AG10803 (cell line): ENCODE measurements around the gene APOE.
"Not testable (repeated sequence)": the region's sequence is repeated elsewhere in the genome, so short reads cannot be mapped to it uniquely, and the experiment has no call there.

ENCODE experiments used
- DNase-seq: peaks from one replicate; pipeline ENCODE4 v3.0.0; 2010; ENCODE audit warnings: low read depth
- H3K4me3 ChIP-seq: 2 replicates; pipeline ENCODE4 v1.5.1; 2011; ENCODE audit warnings: mild to moderate bottlenecking, low read length, control low read depth
- TF ChIP-seq, protein P1 (sequence below): conservative IDR thresholded peaks from 2 replicates; pipeline ENCODE4 v1.5.1; 2011; ENCODE audit warnings: mild to moderate bottlenecking, low read length, control low read depth, inconsistent platforms

APOE gene

GRCh38 chr19:44904426-44904994 is 1.1 kb upstream of the APOE start:
- DNase-seq = no peak
- TF ChIP-seq, protein P1, sequence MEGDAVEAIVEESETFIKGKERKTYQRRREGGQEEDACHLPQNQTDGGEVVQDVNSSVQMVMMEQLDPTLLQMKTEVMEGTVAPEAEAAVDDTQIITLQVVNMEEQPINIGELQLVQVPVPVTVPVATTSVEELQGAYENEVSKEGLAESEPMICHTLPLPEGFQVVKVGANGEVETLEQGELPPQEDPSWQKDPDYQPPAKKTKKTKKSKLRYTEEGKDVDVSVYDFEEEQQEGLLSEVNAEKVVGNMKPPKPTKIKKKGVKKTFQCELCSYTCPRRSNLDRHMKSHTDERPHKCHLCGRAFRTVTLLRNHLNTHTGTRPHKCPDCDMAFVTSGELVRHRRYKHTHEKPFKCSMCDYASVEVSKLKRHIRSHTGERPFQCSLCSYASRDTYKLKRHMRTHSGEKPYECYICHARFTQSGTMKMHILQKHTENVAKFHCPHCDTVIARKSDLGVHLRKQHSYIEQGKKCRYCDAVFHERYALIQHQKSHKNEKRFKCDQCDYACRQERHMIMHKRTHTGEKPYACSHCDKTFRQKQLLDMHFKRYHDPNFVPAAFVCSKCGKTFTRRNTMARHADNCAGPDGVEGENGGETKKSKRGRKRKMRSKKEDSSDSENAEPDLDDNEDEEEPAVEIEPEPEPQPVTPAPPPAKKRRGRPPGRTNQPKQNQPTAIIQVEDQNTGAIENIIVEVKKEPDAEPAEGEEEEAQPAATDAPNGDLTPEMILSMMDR = peak; percentile 24
- H3K4me3 ChIP-seq = no peak overlapping the region

GRCh38 chr19:44907613-44908012 is 2.0 kb downstream of the APOE start:
- no peak for DNase-seq
- TF ChIP-seq, protein P1 = no peak
- no peak overlapping the region for H3K4me3 ChIP-seq

GRCh38 chr19:44908074-44908835 is 2.7 kb downstream of the APOE start:
- no peak for DNase-seq
- H3K4me3 ChIP-seq = no peak overlapping the region
- TF ChIP-seq, protein P1 = no peak

GRCh38 chr19:44908836-44909261 is 3.3 kb downstream of the APOE start:
- TF ChIP-seq, protein P1 = no peak
- no peak for DNase-seq
- no peak overlapping the region for H3K4me3 ChIP-seq

DNA sequence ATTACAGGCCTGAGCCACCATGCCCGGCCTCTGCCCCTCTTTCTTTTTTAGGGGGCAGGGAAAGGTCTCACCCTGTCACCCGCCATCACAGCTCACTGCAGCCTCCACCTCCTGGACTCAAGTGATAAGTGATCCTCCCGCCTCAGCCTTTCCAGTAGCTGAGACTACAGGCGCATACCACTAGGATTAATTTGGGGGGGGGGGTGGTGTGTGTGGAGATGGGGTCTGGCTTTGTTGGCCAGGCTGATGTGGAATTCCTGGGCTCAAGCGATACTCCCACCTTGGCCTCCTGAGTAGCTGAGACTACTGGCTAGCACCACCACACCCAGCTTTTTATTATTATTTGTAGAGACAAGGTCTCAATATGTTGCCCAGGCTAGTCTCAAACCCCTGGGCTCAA is 4.2 kb downstream of the APOE start:
- no peak overlapping the region for H3K4me3 ChIP-seq
- TF ChIP-seq, protein P1 = no peak
- DNase-seq = no peak

DNA sequence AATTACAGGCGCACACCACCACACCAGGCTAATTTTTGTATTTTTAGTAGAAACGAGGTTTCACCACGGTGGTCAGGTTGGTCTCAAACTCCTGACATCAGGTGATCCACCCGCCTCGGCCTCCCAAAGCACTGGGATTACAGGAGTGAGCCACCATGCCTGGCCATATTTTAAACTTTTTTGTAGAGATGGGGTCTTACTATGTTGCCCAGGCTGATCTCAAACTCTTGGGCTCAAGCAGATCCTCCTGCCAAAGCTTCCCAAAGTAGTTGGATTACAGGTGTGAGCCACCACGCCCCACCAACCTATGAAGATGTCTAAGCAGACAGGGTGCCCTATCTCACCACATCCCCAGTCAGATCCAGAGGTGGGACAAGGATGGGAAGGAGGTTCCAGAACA is 6.3 kb downstream of the APOE start:
- not testable (repeated sequence) for H3K4me3 ChIP-seq, DNase-seq

DNA sequence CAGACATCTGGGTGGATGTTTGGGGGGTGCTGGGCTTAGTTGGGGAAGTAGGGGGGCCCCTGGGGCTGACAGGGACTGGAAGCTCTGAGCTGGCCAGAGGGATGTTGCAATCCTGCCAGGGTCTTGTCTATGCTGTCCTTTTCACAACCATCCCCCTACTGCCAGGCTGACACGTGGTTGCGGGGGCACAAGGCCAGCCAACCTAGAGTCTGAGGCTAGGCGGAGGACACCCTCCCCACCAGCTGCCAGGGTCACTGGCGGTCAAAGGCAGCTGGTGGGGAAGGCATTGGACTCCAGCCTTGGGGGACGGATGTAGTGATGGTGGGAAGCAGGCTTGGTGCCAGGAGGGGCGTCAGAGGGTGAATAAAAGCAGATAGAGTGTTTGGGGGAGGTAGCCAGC is 7.3 kb downstream of the APOE start:
- no peak overlapping the region for H3K4me3 ChIP-seq
- TF ChIP-seq, protein P1 = no peak
- no peak for DNase-seq

DNA sequence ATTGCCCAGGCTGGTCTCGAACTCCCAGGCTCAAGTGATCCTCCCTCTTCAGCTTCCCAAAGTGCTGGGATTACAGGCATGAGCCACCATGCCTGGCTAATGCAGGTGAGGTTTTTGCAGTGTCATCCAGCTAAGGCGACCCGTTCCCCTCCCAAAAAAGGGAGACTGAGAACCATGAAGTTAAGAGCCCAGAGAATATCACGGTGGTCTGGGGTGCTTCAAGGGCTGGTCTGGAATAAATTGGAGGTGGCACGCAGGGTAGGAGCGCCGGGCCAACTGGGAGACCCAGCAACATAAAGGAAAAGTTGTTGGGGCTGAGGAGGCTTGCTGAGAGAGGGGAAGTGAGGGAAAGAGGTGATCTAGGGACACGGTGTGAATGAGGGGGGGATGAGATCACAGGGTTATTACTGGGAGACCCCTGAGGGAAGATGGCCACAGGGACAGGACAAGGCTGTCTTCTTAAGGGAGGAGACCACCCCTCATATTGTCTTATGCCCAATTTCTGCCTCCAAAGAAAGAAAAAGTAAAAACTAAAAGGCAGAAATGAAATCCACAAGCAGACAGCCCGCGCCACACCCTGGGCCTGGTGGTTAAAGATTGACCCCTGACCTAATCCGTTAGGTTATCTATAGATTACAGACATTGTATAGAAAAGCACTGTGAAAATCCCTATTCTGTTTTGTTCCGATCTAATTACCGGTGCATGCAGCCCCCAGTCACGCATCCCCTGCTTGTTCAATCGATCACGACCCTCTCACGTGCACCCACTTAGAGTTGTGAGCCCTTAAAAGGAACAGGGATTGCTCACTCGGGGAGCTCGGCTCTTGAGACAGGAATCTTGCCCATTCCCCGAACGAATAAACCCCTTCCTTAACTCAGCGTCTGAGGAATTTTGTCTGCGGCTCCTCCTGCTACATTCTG is 8.2 kb downstream of the APOE start:
- not testable (repeated sequence) for DNase-seq, H3K4me3 ChIP-seq

DNA sequence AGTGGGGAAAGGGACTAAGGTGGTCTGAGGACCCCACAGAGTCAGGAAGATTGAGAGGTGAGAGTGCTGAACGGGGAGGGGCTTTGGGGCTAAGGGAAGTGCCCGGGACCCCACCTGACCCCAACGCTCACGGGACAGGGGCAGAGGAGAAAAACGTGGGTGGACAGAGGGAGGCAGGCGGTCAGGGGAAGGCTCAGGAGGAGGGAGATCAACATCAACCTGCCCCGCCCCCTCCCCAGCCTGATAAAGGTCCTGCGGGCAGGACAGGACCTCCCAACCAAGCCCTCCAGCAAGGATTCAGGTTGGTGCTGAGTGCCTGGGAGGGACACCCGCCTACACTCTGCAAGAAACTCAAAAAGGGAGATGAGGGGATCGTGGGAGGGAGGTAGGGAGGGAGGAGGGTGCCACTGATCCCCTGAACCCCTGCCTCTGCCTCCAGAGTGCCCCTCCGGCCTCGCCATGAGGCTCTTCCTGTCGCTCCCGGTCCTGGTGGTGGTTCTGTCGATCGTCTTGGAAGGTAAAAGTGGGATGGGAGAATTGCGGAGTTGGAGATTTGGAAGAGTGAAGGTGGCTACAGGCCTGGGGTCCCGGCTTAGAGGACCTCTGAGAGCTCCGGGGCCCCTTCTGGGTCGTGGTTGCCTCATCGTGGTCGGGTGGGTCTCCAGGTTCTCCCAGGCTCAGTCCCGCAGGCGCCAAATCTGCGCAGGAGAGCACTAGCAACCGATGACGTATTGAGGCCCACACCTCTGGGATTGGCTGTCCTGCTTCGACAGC is 9.0 kb downstream of the APOE start, which contains the start of gene APOC1:
Gene APOC1 (plus strand): TSS at position 176 of the 774 bp plus-strand sequence. CDS start 284 bp downstream, at position 460.
- DNase-seq = peak; percentile 59
- H3K4me3 ChIP-seq = peak within 1 kb of the TSS; percentile 67
